ENCODE data around the gene CLRN1.

Gene CLRN1

GRCh38 chr3:150906461-150906860 lies 66.1 kb downstream of the CLRN1 start:
- Histone ChIP-seq H3K9ac (ENCODE audit: low read depth, low read length) (no peak overlapping the region), H3K4me2 (ENCODE audit: insufficient read depth, low read length) (no peak overlapping the region), H3K27ac (ENCODE audit: low read length) (no peak overlapping the region), H3K36me3 (ENCODE audit: insufficient read depth, low read length) (no peaks in the 10 kb centered on the region), H3K79me2 (ENCODE audit: insufficient read depth, low read length) (no peaks in the 10 kb centered on the region), H3K9me3 (ENCODE audit: insufficient read depth, low read length, severe bottlenecking) (no peaks in the 10 kb centered on the region), H2AFZ (ENCODE audit: low read depth, low read length) (no peak overlapping the region), H3K4me1 (ENCODE audit: insufficient read depth, low read length) (no peaks in the 10 kb centered on the region), H3K4me3 (ENCODE audit: low read depth in 1 of 2, low read length in 2 of 2) (no peak overlapping the region), H3K27me3 (ENCODE audit: insufficient read depth, low read length, poor library complexity) (peaks cover 33% of the 10 kb centered on the region), H4K20me1 (ENCODE audit: insufficient read depth, low read length) (no peaks in the 10 kb centered on the region)
- ATAC-seq (ENCODE audit: insufficient read depth, low read depth) (no peak), DNase-seq (no peak)
- no peak for TF ChIP-seq EZH2 (IDR thresholded peaks at IDR 0.05; ENCODE audit: borderline replicate concordance, low read depth, low read length, severe bottlenecking)
- TF ChIP-seq, protein P1, sequence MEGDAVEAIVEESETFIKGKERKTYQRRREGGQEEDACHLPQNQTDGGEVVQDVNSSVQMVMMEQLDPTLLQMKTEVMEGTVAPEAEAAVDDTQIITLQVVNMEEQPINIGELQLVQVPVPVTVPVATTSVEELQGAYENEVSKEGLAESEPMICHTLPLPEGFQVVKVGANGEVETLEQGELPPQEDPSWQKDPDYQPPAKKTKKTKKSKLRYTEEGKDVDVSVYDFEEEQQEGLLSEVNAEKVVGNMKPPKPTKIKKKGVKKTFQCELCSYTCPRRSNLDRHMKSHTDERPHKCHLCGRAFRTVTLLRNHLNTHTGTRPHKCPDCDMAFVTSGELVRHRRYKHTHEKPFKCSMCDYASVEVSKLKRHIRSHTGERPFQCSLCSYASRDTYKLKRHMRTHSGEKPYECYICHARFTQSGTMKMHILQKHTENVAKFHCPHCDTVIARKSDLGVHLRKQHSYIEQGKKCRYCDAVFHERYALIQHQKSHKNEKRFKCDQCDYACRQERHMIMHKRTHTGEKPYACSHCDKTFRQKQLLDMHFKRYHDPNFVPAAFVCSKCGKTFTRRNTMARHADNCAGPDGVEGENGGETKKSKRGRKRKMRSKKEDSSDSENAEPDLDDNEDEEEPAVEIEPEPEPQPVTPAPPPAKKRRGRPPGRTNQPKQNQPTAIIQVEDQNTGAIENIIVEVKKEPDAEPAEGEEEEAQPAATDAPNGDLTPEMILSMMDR (IDR thresholded peaks at IDR 0.05; ENCODE audit: borderline replicate concordance, extremely low read depth, low read length, poor library complexity, severe bottlenecking) = no peak

- DNase-seq (no peak), ATAC-seq (ENCODE audit: insufficient read depth, low read depth) (no peak)
- Histone ChIP-seq H3K9me3 (ENCODE audit: insufficient read depth, low read length, severe bottlenecking) (no peaks in the 10 kb centered on the region), H3K4me2 (ENCODE audit: insufficient read depth, low read length) (no peak overlapping the region), H3K9ac (ENCODE audit: low read depth, low read length) (no peak overlapping the region), H2AFZ (ENCODE audit: low read depth, low read length) (no peak overlapping the region), H3K27me3 (ENCODE audit: insufficient read depth, low read length, poor library complexity) (peaks cover 33% of the 10 kb centered on the region), H3K36me3 (ENCODE audit: insufficient read depth, low read length) (no peaks in the 10 kb centered on the region), H3K4me1 (ENCODE audit: insufficient read depth, low read length) (no peaks in the 10 kb centered on the region), H3K79me2 (ENCODE audit: insufficient read depth, low read length) (no peaks in the 10 kb centered on the region), H3K27ac (ENCODE audit: low read length) (no peak overlapping the region), H3K4me3 (ENCODE audit: low read depth in 1 of 2, low read length in 2 of 2) (no peak overlapping the region), H4K20me1 (ENCODE audit: insufficient read depth, low read length) (no peaks in the 10 kb centered on the region)
- TF ChIP-seq, protein P1 (IDR thresholded peaks at IDR 0.05; ENCODE audit: borderline replicate concordance, extremely low read depth, low read length, poor library complexity, severe bottlenecking) = no peak
- no peak for TF ChIP-seq EZH2 (IDR thresholded peaks at IDR 0.05; ENCODE audit: borderline replicate concordance, low read depth, low read length, severe bottlenecking)
Measured at GRCh38 chr3:150905746-150906145, 66.8 kb downstream of the CLRN1 start.

DNA sequence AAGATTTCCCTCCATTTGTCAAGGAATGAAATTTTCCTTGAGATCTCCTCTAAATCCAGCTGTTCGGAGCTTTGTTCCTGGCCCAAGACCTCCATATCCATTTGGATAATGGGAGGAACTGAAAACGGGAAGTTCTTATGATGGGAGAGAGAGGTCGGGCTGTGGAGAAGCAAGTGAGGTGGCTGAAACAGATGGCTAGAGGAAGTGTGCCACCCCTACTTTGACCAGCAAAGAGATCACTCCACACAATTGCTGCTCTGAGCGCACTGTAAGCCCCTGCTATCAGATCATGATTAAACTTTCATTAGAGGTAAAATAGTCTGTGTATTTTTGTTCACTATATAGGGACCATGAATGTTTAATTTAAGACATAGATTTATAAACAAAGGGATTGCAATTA lies 67.2 kb downstream of the CLRN1 start, which contains the start of gene MINDY4B:
MINDY4B (minus strand) TSS at position 101 of the 400 bp plus-strand sequence; CDS start at position 101, 0 bp downstream.
- H3K27me3 ChIP-seq (ENCODE audit: insufficient read depth, low read length, poor library complexity) = peaks cover 33% of the 10 kb centered on the region
- H2AFZ ChIP-seq (ENCODE audit: low read depth, low read length) = no peak within 1 kb of the TSS
- H3K9me3 ChIP-seq (ENCODE audit: insufficient read depth, low read length, severe bottlenecking) = no peaks in the 10 kb centered on the region
- no peak within 1 kb of the TSS for H3K4me2 ChIP-seq (ENCODE audit: insufficient read depth, low read length)
- TF ChIP-seq, protein P1 (IDR thresholded peaks at IDR 0.05; ENCODE audit: borderline replicate concordance, extremely low read depth, low read length, poor library complexity, severe bottlenecking) = no peak
- TF ChIP-seq EZH2 (IDR thresholded peaks at IDR 0.05; ENCODE audit: borderline replicate concordance, low read depth, low read length, severe bottlenecking) = no peak
- no peaks in the 10 kb centered on the region for H3K36me3 ChIP-seq (ENCODE audit: insufficient read depth, low read length)
- H3K4me3 ChIP-seq (ENCODE audit: low read depth in 1 of 2, low read length in 2 of 2) = no peak within 1 kb of the TSS
- H4K20me1 ChIP-seq (ENCODE audit: insufficient read depth, low read length) = no peaks in the 10 kb centered on the region
- no peak for DNase-seq
- no peak within 1 kb of the TSS for H3K27ac ChIP-seq (ENCODE audit: low read length)
- no peaks in the 10 kb centered on the region for H3K4me1 ChIP-seq (ENCODE audit: insufficient read depth, low read length)
- no peak for ATAC-seq (ENCODE audit: insufficient read depth, low read depth)
- no peaks in the 10 kb centered on the region for H3K79me2 ChIP-seq (ENCODE audit: insufficient read depth, low read length)
- no peak within 1 kb of the TSS for H3K9ac ChIP-seq (ENCODE audit: low read depth, low read length)

DNA sequence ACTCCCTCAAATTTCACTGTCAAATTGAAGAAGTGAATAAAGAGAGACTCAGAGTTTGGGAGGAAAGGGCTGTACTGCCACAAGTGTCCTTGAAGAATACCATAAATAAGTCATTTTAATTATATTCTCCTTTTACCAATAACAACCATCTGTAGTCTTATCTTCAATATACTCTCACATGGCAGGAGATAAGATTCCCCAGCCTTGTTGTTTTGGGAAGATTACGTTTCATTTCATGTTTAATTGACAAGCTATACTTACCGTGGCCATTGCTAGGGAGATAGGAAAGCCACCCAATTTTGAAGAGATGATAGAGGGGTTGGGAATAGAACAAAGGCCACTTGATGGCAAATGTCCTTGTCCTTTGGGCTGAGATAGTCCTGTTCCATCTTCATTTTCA lies 69.5 kb downstream of the CLRN1 start:
- Histone ChIP-seq H3K9me3 (ENCODE audit: insufficient read depth, low read length, severe bottlenecking) (no peaks in the 10 kb centered on the region), H2AFZ (ENCODE audit: low read depth, low read length) (no peak overlapping the region), H3K27ac (ENCODE audit: low read length) (no peak overlapping the region), H3K27me3 (ENCODE audit: insufficient read depth, low read length, poor library complexity) (peaks cover 36% of the 10 kb centered on the region), H4K20me1 (ENCODE audit: insufficient read depth, low read length) (no peaks in the 10 kb centered on the region), H3K9ac (ENCODE audit: low read depth, low read length) (no peak overlapping the region), H3K4me3 (ENCODE audit: low read depth in 1 of 2, low read length in 2 of 2) (no peak overlapping the region), H3K36me3 (ENCODE audit: insufficient read depth, low read length) (no peaks in the 10 kb centered on the region), H3K4me2 (ENCODE audit: insufficient read depth, low read length) (no peak overlapping the region), H3K4me1 (ENCODE audit: insufficient read depth, low read length) (no peaks in the 10 kb centered on the region), H3K79me2 (ENCODE audit: insufficient read depth, low read length) (no peaks in the 10 kb centered on the region)
- ATAC-seq (ENCODE audit: insufficient read depth, low read depth) (no peak), DNase-seq (no peak)
- TF ChIP-seq EZH2 (IDR thresholded peaks at IDR 0.05; ENCODE audit: borderline replicate concordance, low read depth, low read length, severe bottlenecking) = no peak
- TF ChIP-seq, protein P1 (IDR thresholded peaks at IDR 0.05; ENCODE audit: borderline replicate concordance, extremely low read depth, low read length, poor library complexity, severe bottlenecking) = no peak

All from DND-41 (cell line).